HG03565 (cell line): Measurements from ENCODE around the gene IRGQ.
"Not testable (repeated sequence)": the region's sequence is repeated elsewhere in the genome, so short reads cannot be mapped to it uniquely, and the experiment has no call there.

Experiments
- ATAC-seq: cut with Tn5 transposase; IDR thresholded peaks from one replicate; pipeline ENCODE4 v1.9.1; 2021; ENCODE audit warnings: mild to moderate bottlenecking, moderate library complexity; ENCODE audit not compliant: unreplicated experiment

IRGQ gene, protein sequence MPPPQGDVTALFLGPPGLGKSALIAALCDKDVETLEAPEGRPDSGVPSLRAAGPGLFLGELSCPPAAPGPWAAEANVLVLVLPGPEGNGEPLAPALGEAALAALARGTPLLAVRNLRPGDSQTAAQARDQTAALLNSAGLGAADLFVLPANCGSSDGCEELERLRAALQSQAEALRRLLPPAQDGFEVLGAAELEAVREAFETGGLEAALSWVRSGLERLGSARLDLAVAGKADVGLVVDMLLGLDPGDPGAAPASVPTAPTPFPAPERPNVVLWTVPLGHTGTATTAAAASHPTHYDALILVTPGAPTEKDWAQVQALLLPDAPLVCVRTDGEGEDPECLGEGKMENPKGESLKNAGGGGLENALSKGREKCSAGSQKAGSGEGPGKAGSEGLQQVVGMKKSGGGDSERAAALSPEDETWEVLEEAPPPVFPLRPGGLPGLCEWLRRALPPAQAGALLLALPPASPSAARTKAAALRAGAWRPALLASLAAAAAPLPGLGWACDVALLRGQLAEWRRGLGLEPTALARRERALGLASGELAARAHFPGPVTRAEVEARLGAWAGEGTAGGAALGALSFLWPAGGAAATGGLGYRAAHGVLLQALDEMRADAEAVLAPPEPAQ

GRCh38 chr19:43595999-43596841 lies at the start of gene IRGQ, which contains the start of gene ZNF576:
Gene IRGQ, minus strand, starts transcription at chr19:43596134. Its CDS starts 796 bp downstream, at chr19:43595338.
Gene ZNF576, plus strand, starts transcription at chr19:43596595. Its CDS starts 514 bp downstream, at chr19:43597109.
- ATAC-seq: peak; percentile 71

- ATAC-seq: no peak
Observed at GRCh38 chr19:43644181-43644580, 48.2 kb upstream of the IRGQ start.

- no peak for ATAC-seq
Observed at GRCh38 chr19:43643326-43643725, 47.4 kb upstream of the IRGQ start.

DNA sequence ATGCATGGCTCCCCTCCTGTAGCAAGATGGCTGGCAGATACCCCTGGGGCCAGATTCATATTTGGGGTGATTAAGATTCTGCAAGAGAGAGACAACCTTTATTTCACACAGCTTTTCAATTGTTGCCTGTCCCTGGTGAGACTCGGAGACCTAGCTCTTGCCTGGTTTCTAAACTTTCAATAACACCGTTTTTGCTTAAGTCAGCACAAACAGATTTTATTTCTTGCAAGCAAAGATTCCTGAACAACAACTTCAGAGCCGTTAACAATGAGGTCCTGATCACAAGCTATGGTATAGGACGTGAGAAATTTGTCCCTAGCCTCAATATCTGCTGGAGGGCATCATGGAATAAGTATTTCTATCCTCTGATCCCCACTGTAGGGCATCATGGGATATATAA lies 46.6 kb upstream of the IRGQ start:
- no peak for ATAC-seq

DNA sequence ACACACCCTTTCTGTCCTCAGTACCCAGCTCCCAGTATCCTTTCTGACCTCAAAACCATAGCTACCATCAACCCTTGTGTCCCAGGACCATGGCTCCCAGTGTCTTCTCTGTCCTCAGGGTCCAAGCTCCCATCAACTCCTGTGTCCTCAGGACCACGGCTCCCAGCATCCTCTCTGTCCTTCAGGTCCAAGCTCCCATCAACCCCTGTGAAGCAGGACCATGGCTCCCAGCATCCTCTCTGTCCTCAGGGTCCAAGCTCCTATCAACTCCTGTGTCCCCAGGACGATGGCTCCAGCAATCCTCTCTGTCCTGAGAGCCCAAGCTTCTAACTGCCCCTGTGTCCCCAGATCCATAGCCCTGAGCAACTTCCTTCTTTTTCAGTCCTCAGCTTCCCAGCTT lies 45.4 kb upstream of the IRGQ start:
- no peak for ATAC-seq

DNA sequence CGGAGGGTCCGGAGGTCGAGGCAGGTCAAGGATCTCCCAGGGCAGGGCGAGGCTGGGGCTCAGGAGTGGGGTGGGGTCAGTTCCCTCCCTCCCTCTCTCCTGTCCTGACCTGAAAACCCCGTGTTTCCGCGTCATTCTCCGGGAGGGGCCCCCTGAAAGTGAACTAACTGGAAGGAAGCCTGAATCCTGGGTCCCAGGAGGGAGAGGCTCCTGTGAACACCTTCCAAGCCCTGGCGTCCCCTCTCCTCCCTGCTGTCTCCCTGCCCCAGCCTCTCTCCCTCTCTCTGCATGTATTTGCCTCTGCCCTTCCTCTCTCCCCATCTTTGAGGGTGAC lies 44.5 kb upstream of the IRGQ start:
- no peak for ATAC-seq

GRCh38 chr19:43639519-43640423 lies 43.8 kb upstream of the IRGQ start, which contains the start of gene CADM4:
Gene CADM4, minus strand, starts transcription at chr19:43639850. Its CDS starts 60 bp downstream, at chr19:43639790.
- no peak for ATAC-seq

GRCh38 chr19:43638995-43639518 lies 43.1 kb upstream of the IRGQ start:
- no peak for ATAC-seq

GRCh38 chr19:43638214-43638994 lies 42.5 kb upstream of the IRGQ start:
- no peak for ATAC-seq

- ATAC-seq: no peak
Observed at GRCh38 chr19:43636121-43636683, 40.3 kb upstream of the IRGQ start.

DNA sequence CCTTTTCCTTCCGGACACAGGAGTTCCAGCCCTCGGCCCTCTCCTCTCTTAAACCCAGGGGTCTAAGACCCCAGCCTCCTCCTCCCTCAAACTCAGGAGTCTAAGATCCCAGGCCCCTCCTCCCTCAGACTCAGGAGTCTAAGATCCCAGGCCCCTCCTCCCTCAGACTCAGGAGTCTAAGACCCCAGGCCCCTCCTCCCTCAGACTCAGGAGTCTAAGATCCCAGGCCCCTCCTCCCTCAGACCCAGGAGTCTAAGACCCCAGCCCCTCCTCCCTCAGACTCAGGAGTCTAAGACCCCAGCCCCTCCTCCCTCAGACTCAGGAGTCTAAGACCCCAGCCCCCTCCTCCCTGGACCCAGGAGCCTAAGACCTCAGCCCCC lies 39.6 kb upstream of the IRGQ start:
- not testable (repeated sequence) for ATAC-seq

- no peak for ATAC-seq
Observed at GRCh38 chr19:43634872-43635560, 39.1 kb upstream of the IRGQ start.

DNA sequence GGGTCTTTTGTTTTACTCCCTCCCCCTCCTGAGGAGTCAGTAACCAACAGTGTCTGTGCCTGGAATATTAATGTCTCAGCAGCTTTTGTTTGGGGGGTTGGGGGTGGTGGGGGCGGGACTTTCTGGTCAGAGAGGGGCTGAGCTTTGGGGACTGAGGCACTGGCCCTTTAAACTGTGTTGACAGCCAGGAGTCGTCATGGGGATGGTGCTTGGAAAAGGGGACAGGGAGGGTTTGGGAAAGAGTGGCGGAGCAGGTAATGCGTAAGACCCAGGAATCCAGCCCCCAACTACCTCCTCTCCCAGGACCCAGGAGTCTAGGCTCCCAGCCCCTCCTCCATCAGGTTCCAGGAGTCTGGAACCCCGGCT lies 38.6 kb upstream of the IRGQ start:
- no peak for ATAC-seq

- no peak for ATAC-seq
Observed at GRCh38 chr19:43634068-43634467, 38.1 kb upstream of the IRGQ start.

- no peak for ATAC-seq
Observed at GRCh38 chr19:43633520-43633919, 37.6 kb upstream of the IRGQ start.

DNA sequence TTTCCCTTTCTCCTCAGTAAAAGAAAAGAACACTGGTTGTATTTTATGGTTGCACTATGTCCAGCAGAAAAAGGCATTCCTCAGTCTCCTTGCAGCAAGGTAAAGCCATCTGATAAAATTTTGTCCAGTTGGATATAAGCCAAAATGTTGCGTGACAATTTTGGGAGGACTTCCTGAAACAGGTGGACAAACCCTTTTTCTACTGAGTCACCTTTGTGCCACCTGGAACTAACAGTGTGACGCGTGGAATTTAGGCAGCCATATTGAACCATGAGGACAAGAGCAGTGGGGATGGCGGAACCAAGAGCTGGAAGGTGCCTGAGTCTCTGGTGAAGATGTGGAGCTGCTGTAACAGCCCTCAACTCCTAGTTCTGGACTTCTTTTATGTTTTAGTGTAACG lies 35.6 kb upstream of the IRGQ start:
- no peak for ATAC-seq

DNA sequence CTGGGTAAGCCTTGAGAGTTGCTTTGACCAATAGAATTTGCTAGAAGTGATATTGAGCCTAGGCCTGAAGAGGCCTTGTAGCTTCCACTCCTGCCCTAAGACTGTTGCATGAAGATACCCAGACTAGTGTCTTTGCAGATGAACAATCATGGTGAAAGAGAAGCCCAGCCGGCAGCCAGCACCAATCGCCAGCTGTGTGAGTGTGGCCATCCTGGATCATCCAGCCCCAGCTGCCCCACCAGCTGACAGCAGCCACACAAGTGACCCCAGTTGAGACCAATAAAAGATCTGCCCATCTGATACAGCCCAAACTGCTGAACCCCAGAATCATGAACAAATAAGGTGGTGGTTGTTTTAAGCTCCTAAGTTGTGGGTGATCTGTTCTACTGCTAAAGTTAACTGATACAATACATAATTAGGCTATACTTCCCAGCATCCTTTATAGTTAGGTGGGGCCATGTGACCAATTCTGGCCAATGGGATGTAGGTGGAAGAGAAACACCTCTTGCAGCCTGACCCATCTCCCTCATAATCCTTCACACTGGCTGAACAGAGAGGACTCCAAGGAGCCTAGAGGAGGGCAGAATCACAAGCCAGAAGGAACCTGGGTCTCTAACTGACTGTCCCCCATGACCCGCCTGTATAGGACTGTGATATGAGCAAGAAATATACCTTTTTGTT lies 32.9 kb upstream of the IRGQ start:
- ATAC-seq: no peak

- ATAC-seq: no peak
Observed at GRCh38 chr19:43626838-43627237, 30.9 kb upstream of the IRGQ start.
